ENCODE results near the gene PTGFRN. TPM values are rescaled to one million over a fixed set of nuclear protein-coding genes. Genes with fewer than 3 reads are reported as not detected.

Gene PTGFRN
- total and polyA plus RNA-seq, 2 of the 8 experiments (the other 6 are each of a cell fraction or from before 2014, with no cell fraction given), result 13.0 to 32.6 TPM

DNA sequence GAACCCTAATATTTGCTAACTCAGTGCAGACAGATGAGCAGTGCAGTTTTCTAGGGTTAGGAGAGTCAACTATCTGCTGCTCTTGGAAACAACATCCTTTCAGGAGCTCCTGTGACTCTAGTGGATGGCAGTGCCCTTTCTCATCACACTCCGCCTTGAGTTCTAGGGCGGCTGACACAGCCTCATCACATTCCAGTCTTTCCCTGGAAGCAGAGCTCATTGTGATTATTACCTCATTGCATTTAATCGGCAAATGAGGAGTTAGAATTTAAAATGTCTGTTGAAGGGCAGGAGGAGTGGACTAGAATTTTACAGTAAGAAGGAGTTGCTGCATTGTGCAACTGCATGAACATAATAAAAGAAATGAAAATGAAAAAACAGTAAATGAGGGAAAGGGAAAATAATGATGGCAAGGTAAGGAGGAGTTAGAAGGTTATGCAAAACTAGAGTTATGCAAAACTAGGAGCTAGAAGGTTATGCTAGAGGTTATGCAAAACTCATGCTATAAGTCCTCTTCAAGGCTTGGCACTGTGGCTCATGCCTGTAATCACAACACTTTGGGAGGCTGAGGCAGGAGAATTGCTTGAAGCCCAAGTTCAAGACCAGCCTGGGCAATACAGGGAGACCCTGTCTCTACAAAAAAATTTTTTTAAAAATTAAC is 6.9 kb upstream of the PTGFRN start (continued):
- TF ChIP-seq KDM5A (IDR thresholded peaks at IDR 0.05; ENCODE audit: low read length), result no peak

Measured in H1 (cell line).